ENCODE results near the gene ARL6IP5.

ARL6IP5 gene

GRCh38 chr3:69118555-69118954 lies 33.8 kb downstream of the ARL6IP5 start:
- no peak for DNase-seq

GRCh38 chr3:69119138-69119537 lies 34.4 kb downstream of the ARL6IP5 start:
- no peak for DNase-seq

- no peak for DNase-seq
Measured at GRCh38 chr3:69119681-69120080, 34.9 kb downstream of the ARL6IP5 start.

- DNase-seq: peak; percentile 40
Measured at GRCh38 chr3:69120879-69121464, 36.2 kb downstream of the ARL6IP5 start.

GRCh38 chr3:69121513-69121912 lies 36.8 kb downstream of the ARL6IP5 start:
- no peak for DNase-seq

GRCh38 chr3:69121950-69122349 lies 37.2 kb downstream of the ARL6IP5 start:
- no peak for DNase-seq

- no peak for DNase-seq
Measured at GRCh38 chr3:69122403-69122802, 37.7 kb downstream of the ARL6IP5 start, which contains the start of gene LMOD3. LMOD3 (minus strand) TSS chr3:69122595; CDS start chr3:69122386, 209 bp downstream.

GRCh38 chr3:69126216-69126615 lies 41.5 kb downstream of the ARL6IP5 start:
- DNase-seq: no peak

- no peak for DNase-seq
Measured at GRCh38 chr3:69126999-69127398, 42.3 kb downstream of the ARL6IP5 start.

GRCh38 chr3:69128509-69128908 lies 43.8 kb downstream of the ARL6IP5 start:
- no peak for DNase-seq

GRCh38 chr3:69129531-69129930 lies 44.8 kb downstream of the ARL6IP5 start:
- no peak for DNase-seq

- no peak for DNase-seq
Measured at GRCh38 chr3:69130689-69131088, 46.0 kb downstream of the ARL6IP5 start.

- DNase-seq: no peak
Measured at GRCh38 chr3:69137005-69137404, 52.3 kb downstream of the ARL6IP5 start.

- no peak for DNase-seq
Measured at GRCh38 chr3:69137412-69137811, 52.7 kb downstream of the ARL6IP5 start.

GRCh38 chr3:69141313-69141712 lies 56.6 kb downstream of the ARL6IP5 start:
- no peak for DNase-seq

GRCh38 chr3:69142090-69142489 lies 57.4 kb downstream of the ARL6IP5 start:
- no peak for DNase-seq

- DNase-seq: no peak
Measured at GRCh38 chr3:69142797-69143454, 58.2 kb downstream of the ARL6IP5 start.

GRCh38 chr3:69143612-69144011 lies 58.9 kb downstream of the ARL6IP5 start:
- no peak for DNase-seq

- no peak for DNase-seq
Measured at GRCh38 chr3:69144631-69145245, 60.0 kb downstream of the ARL6IP5 start.

- DNase-seq: no peak
Measured at GRCh38 chr3:69145688-69146087, 61.0 kb downstream of the ARL6IP5 start.

GRCh38 chr3:69149586-69149985 lies 64.8 kb downstream of the ARL6IP5 start:
- DNase-seq: no peak
